GM21529 (cell line): ENCODE measurements around the gene CUL1.

ENCODE experiments used
- ATAC-seq: cut with Tn5 transposase; IDR thresholded peaks from one replicate; pipeline ENCODE4 v1.9.1; 2021; ENCODE audit not compliant: unreplicated experiment

CUL1 gene

DNA sequence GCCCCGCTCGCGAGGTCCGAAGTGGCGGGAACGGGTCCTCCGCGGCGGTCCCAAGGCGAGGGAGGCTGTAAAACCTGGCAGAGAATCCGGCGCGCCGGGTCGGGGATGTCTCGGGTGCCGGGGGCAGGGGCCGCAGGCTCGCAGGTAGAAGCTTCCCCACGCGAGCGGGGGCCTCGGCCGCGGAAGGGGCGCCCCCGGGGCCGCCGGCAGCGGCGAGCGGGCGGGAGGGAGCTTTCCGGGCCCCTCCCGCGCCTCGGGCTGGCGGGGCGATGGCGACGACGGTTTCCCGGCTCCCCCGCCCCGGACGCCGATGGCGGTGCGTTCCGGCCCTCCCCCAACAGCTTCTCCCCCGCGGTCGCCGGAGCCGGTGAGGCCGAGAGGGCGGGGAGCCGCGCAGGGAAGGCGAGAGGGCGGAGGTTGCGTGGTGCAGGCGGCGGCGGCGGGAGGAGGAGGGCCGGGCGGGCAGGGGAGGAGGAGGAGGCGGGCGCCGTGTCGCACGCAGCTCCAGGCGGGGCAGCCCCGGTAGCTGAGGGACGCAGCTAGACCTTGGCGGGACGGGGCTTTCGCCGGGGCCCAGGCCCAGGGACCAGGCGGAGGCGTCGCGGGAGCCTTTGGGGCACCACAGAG, at the start of gene CUL1:
CUL1 (plus strand) TSS at position 507 of the 627 bp plus-strand sequence. CDS start 31,220 bp downstream, outside the sequence.
- peak; percentile 65 for ATAC-seq

DNA sequence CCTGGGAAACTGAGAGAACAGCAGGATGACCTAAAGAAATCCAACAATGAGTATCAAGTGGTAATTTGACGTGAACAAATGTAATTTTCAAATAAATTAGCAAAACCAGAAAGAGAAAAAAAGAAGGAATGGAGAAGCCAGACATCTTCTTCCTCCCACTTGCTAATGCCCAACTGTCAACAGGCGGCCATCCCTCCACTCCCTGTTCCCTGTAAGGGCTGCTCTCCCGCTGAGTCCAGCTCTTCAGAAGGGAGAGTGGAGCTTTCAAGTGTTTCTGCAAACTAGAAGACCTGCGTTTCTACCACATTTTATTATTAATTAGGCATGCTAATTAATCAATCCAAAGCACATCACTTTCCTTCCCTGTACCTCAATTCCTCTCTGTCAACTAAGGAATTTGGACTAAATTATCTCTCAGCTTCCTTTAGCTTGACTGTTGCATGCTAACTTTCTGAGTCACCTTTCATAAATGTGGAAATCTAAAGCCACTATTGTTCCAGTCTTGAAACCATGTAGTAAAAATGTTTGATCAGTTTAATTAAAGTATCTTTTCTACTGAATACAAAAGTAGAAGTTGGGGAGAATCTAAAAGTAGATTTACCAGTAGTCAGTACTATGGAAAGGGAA, 48.4 kb upstream of the CUL1 start:
- ATAC-seq: no peak

DNA sequence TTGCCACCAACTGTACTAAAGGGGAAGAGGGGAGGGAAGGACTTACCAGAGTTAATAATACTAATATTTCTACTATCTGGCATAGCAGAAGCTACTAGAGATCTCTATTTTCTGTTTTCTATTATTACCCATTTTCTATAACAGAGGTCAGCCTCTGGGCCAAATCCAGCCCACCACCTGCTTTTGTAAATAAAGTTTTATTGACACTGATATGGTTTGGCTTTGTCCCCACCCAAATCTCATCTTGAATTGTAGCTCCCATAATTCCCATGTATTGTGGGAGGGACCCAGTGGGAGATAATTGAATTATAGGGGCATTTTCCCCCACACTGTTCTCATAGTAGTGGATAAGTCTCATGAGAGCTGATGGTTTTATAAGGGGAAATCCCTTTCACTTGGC, 45.9 kb upstream of the CUL1 start:
- no peak for ATAC-seq

DNA sequence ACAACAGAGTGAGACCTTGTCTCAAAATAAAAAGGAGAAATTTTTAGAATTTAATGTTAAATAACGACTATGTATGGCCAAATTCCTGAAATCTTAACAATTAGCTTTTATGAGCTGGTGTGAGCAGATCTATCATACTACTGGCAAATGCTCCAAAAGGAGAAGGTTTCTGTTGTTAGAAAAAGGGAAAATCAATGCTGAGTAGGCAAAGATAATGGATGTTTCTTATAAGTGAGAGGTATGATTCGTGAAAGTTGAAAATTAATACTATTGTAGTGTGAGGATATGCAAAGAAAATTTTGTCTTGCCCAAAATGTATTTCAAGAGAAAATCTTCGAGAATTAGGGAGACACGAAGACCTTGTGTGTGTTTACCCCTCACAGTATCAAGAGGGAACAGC, 40.8 kb upstream of the CUL1 start:
- ATAC-seq: no peak

DNA sequence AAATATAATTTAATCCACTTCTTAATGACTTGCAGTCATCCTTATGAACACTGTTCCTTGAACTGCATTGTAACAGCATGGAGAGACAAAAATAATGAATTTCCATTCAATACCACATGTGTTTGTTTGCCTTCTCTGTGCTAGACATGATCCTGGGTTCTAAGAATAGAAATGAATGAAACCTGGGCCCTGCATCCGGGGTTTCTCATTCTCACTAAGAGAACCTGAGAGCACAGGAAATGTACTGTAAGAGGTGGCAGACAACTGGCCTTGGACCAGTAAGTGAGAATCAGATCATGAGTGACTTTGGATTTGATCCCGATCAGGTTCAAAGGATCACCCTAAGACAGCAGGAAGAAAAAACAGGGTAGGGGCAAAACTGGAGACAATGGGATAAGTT, 37.2 kb upstream of the CUL1 start:
- no peak for ATAC-seq

DNA sequence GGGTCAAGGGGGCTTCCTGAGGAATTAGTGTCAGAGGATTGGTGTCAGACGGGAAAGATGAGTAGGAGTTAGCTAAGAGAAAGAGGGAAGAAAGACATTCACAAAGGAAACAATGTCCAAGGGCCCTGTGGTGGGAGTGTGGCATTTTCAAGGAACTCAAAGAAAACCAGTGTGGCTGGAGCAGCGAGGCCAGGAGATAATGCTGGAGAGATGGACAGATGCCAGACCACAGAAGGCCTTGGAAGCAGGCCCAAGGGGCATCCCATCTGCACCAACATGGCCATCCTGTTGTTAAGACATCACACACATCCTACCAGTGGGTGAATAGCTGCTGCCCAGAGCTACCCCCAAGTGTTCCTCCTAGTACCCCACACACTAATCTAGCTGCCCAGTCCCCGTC, 36.1 kb upstream of the CUL1 start:
- ATAC-seq: no peak

DNA sequence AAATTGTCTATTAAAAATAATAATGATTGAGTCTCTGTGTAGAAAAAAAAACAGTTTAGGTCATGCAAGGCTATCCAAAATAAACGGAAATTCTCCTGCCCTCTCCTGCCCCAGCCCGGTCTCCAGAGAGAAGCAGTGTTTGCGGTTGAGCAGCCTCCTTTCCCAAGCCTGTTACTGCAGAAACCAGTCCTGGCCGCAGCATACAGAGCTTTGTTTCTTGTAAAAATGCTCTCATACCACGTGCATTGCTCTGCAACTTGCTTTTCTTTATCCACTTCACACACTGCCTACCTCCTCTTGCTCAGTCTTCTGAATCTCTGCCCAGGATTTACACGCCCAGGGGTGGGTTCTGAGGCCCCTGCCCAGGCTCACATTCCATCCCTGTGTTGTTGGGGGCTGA, 34.4 kb upstream of the CUL1 start:
- no peak for ATAC-seq

DNA sequence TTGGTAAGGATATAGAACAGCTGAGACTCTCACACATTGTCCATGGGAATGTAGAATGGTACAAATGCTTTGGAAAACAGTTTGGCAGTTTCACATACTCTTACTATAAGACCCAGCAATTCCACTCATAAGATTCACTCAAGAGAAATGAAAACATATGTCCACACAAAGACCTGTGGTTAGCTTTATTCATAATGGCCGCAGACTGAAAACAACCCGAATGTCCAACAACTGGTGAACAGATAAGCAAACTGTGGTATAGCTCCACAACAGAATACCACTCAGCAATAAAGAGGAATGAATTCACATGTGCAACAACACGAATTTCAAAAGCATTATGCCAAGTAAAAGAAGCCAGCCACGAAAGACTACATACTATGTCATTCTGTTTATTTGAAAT, 33.5 kb upstream of the CUL1 start:
- ATAC-seq: no peak

DNA sequence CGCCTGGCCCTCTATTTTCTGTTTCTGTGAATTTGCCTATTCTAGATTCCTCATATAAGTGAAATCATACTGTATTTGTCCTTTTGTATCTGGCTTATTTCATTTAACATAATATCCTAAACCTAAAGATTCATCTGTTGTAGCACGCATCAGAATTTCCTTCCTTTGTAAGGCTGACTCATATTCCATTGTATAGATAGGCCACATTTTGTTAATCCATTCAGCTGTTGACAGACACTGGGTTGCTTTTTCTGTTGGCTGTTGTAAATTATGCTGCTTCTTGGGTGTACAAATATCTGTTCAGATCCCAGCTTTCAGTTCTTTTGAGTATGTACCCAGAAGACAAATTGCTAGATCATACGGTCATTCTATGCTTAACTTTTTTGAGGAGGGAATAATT, 28.8 kb upstream of the CUL1 start:
- ATAC-seq: no peak

DNA sequence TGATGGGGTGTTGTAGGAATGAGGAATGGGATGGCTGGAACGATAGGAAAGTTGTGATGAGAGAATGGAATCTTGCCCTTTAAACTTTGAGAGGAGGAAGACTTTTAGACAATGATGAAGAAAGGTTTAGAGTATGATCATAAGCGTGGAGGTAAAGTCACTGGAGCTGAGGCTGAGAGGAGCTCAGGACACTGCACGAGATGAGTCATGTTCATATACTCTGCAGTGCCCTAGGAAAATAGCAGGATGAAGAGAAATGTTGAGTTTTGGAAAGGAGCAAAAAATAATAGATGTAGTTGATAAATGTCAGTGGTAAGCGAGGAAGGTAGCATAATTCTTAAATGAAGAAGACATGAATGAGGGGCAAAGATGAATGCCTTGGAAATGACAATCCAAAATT, 28.3 kb upstream of the CUL1 start:
- no peak for ATAC-seq

DNA sequence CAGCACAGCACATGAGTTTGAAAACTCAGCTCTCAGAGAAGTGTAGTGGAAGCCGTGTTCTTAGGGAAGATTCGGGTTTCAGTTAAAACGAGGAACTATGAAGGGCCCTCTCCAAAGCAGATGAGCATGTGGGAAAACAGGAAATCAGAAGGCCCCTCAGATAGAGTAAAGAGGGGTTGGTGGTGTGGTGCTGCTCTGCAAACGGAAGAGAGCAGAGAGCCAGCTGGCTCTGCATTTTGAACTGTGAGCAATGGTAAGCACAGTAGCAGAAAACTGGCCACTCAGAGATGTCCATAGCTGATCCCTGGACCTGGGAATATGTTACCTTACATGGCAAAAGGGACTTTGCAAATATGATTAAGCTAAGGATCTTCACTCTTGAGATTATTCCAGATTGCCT, 27.9 kb upstream of the CUL1 start:
- no peak for ATAC-seq

DNA sequence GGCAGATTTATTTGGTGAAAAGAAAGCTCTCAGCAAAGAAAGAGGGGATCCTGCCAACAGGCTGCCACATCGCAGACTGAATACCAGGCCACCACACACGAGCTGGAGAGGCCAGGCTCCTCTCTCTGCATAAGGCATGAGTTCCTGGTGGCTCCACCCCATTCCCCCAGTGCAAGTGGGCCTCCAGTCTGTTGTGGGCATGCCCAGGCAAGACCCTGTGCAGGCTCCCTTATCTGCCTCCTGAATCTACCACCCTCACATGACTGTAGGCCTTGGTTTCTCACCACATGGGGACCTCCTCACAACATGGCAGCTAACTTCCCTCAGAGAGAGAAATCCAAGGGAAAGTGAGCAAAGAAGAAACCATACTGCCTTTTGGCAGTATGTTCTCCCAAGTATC, 26.7 kb upstream of the CUL1 start:
- ATAC-seq: no peak

DNA sequence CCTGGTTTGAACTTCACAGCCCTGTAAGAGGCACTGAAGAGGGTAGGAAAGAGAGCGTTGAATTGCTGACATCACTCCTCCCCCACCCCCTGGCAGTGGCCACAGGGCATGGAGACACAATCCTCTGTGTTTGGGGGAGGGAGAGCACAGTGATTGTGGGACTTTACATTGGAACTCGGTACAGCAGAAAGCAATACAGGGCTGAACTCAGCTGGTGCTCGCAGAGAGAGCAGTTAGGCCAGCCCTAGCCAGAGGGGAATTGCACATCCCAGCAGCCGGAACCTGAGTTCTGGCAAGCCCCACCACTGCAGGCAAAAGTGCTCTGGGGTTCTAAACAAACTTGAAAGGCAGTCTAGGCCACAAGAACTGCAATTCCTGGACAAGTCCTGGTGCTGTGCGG, 24.0 kb upstream of the CUL1 start:
- no peak for ATAC-seq

DNA sequence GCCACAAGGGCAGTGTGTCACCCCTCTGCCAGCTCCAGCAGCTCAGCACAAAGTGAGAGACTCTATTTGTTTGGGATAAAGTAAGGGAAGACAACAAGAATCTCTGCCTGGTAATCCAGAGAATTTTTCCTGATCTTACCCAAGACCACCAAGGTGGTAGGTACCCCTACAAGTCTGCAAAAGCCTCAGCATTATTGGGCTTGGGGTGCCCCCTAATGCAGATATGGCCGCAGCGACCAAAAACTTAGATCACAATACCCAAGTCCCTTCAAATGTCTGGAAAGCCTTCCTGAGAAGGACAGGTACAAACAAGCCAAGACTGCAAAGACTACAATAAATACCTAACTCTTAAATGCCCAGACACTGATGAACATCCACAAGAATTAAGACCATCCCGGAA, 22.4 kb upstream of the CUL1 start:
- ATAC-seq: no peak

DNA sequence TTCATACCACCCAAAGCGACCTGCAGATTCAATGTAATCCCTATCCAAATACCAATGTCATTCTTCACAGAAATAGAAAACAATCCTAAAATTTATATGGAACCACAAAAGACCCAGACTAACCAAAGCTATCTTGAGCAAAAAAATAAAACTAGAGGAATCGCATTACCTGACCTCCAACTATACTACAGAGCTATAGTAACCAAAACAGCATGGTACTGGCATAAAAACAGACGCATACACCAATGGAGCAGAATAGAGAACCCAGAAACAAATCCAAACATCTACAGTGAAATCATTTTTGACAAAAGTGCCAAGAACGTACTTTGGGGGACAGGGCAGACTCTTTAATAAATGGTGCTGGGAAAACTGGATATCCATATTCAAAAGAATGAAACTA, 16.9 kb upstream of the CUL1 start:
- no peak for ATAC-seq

DNA sequence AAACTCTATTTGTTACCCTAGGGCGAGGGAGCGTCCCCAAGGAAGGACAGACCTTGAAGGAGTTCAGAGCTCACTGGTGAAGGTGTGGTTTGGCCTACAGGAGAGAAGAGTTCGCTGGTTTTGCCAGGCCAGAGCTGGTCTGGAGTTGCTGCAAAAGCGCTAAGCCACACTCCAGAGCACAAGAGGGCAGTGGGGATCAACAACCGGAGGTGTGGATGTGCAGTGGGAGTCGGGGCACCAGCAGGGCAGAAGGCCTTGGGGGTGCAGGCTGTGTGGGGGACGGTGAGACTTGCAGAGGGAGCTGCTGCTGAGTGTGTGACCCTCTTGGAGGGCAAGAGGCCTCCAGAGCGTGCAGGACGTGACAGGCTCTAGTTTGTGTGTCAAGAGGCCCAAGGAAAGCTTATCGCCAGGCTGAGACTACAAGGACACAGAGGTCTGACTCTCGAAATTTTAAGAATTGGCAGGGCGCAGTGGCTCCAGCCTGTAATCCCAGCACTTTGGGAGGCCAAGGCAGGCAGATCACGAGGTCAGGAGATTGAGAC, 14.3 kb upstream of the CUL1 start:
- no peak for ATAC-seq

DNA sequence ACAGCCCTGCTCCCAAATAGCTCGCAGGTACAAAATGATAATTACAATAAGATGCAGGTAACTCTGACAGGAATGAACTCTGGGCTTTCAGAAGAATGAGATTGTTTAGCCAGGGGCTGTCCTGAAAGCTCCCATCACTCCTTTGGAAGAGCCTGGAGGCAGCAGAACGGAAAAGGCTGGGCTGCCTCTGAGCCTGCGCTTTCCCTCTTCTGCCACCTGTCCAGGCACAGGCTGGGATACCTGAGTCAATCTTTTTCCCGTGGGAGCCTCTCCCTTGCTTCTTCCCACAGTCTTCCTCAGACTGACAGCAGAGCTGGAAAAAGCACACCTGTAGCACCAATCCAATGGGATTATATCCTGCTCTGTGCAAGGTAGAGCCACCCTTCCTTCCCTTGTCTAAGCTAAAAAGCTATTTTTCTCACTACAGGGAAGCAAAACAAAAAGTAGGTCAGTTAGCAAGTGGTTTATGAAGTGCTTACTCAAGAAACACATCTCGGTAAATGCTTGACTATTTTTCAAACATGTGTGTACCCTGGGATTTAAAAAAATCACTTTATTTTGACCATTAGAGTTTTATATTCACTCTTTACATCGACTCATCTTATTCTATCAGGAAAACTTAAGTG, 12.3 kb upstream of the CUL1 start:
- ATAC-seq: no peak

DNA sequence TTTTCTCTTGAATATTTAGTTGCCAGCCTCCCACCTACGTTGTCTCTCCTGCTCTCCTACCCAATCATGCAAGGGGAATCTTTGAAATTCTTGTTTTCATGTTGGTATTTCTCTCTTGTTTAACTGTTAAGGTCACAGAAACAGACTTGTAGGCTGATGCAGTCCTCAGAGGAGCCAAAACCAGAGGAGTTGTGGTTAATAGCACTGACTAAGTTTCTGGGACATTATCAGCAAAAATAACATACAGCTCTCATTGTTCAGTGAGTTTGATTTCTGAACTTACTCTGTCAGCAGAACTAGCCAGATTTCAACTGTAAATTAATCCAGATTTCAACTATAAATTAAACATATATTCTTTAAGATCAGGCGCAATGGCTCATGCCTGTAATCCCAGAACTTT, 11.1 kb upstream of the CUL1 start:
- no peak for ATAC-seq

DNA sequence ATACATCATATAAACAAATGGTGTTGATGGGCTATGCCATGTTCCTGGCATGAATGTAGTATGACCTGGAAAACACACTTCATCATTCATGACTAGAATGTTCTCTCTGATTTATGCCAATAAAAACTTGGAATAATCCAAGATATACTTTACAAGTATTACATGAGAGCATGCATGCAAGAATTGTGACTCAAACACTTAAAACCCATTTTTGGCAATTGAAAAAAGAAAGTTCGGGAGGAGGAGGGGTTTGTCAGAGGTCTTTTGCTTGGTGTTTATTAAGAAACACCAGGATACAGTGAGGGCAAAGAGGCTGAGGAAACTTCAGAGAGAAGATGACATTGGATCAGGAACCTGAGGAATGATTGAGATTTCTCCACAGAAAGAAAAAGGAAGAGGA, 10.2 kb upstream of the CUL1 start:
- ATAC-seq: no peak

DNA sequence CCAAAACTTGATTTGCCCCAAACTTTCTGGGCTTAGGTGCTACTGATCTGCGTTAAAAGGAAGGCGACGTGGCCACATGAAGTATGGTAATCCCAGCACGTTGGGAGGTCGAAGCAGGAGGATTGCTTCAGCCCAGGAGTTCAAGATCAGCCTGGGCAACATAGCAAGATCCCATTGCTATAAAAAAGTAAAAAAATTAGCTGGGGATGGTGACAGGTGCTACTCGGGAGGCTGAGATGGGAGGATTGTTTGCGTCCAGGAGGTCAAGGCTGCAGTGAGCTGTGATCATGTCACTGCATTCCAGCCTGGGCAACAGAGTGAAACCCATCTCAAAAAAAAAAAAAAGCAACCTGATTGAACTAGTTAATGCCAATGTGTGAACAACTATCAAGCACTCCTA, 5.1 kb upstream of the CUL1 start:
- ATAC-seq: no peak

DNA sequence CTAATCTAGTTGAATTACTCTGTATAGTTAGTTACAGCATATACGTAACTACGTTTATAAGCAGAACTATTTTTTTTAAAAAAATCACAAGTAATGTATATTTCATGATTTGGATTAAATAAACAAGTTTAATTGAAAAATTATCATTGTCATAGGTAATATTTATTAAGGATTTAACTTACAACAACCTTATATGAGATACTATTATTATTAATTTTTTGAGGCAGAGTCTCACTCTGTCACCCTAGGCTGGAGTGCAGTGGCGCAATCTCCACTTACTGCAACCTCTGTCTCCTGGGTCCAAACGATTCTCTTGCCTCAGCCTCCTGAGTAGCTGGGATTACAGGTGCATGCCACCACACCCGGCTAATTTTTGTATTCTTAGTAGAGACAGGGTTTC, 4.1 kb upstream of the CUL1 start:
- no peak for ATAC-seq

DNA sequence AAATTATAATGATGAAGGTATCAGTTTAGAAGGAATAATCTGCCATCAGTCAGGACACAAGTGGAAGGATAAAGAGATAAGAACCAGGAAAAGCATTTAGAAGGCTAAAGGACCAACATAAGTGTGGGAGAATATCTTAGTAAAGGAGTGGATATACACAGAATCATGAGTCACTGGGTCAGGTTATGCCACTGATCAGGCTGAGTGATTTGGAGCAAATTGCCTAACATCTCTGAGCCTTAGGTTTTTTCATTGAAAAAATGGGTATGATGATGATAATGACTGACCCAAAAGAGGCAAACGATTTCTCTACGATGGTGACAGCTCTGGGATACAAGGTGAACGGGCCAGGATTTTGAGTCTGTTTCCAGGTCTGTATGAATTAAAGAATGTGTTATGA, 2.8 kb upstream of the CUL1 start:
- no peak for ATAC-seq

DNA sequence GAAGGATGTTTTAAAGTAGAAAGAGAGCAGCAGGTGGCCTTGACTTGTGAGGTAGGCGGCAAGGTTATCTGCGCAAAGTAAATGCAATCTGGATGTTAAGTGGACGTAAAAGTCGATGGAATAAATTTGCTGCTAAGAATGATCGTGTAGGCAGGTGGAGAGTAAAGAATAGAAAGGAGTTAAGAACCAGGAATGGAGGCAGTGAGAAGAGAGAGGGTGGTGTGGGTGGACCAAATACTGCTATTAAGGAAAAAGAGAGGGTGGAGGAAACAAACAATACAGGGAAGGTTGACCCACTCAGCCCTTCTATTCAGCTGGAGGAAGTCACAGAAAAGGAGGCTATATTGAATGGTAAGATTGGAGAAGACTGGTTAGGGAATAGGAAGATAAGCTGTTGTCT, 1.9 kb upstream of the CUL1 start:
- no peak for ATAC-seq
